Tibial nerve (tissue), 4 donors: Measurements from ENCODE around the gene MECP2.

Source experiments
- CTCF ChIP-seq, 5 experiments: fragments of 200-600 bp in 3 of 5; fragments of 450-650 bp in 2 of 5; sonication (generic) in 3 of 5; IDR thresholded peaks; one replicate each; pipeline ENCODE4 v1.5.1; 2016 to 2019; ENCODE audit warnings: antibody characterized with exemption in 5 of 5, mild to moderate bottlenecking in 3 of 5, moderate library complexity in 2 of 5
- EP300 ChIP-seq, 2 donors: sonication (generic); formaldehyde crosslinking; IDR thresholded peaks; one replicate each; pipeline ENCODE4 v1.6.1; 2017; ENCODE audit warnings: antibody characterized with exemption in 2 of 2, mild to moderate bottlenecking in 1 of 2
- POLR2A ChIP-seq, 2 donors: fragments of 450-650 bp; IDR thresholded peaks; one replicate each; pipeline ENCODE4 v1.6.1; 2017; ENCODE audit warnings: antibody characterized with exemption in 2 of 2, mild to moderate bottlenecking in 2 of 2, moderate library complexity in 2 of 2

- TF ChIP-seq CTCF (IDR thresholded peaks at IDR 0.05) (no peak), EP300 (IDR thresholded peaks at IDR 0.05) (no peak), POLR2A (IDR thresholded peaks at IDR 0.05) (no peak)
These were observed 87.0 kb downstream of the MECP2 start for GRCh38 chrX:154010330-154011087.
